Measurements from ENCODE around the gene USP4. TPM values are rescaled to one million over a fixed set of nuclear protein-coding genes. Genes with fewer than 3 reads are reported as not detected.

USP4 gene
- total and polyA plus RNA-seq, 8 donors: 57.7 to 77.1 (median 73.0) TPM

GRCh38 chr3:49327485-49327884 is 12.4 kb downstream of the USP4 start:
- intact Hi-C loops (cut with DNase I): no loop called here
- ATAC-seq (no peak), DNase-seq (no peak)
- Histone ChIP-seq H3K4me1 (peaks cover 0 to 6% of the 10 kb centered on the region in 2 donors), H3K27ac (no peak overlapping the region), H3K4me3 (no peak overlapping the region), H3K27me3 (no peaks in the 10 kb centered on the region), H3K36me3 (peaks cover 0 to 100% of the 10 kb centered on the region in 2 donors), H3K9me3 (no peaks in the 10 kb centered on the region)
- TF ChIP-seq, protein P1, sequence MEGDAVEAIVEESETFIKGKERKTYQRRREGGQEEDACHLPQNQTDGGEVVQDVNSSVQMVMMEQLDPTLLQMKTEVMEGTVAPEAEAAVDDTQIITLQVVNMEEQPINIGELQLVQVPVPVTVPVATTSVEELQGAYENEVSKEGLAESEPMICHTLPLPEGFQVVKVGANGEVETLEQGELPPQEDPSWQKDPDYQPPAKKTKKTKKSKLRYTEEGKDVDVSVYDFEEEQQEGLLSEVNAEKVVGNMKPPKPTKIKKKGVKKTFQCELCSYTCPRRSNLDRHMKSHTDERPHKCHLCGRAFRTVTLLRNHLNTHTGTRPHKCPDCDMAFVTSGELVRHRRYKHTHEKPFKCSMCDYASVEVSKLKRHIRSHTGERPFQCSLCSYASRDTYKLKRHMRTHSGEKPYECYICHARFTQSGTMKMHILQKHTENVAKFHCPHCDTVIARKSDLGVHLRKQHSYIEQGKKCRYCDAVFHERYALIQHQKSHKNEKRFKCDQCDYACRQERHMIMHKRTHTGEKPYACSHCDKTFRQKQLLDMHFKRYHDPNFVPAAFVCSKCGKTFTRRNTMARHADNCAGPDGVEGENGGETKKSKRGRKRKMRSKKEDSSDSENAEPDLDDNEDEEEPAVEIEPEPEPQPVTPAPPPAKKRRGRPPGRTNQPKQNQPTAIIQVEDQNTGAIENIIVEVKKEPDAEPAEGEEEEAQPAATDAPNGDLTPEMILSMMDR (IDR thresholded peaks at IDR 0.05): peak in 1 of 2 donors; percentile 15

GRCh38 chr3:49324768-49325167 is 15.1 kb downstream of the USP4 start:
- H3K4me1 ChIP-seq: no peaks in the 10 kb centered on the region
- no peaks in the 10 kb centered on the region for H3K27me3 ChIP-seq
- no peak overlapping the region for H3K4me3 ChIP-seq
- intact Hi-C loops (cut with DNase I): no loop called here
- DNase-seq (no peak), ATAC-seq (no peak)
- no peaks in the 10 kb centered on the region for H3K9me3 ChIP-seq
- H3K27ac ChIP-seq: no peak overlapping the region
- H3K36me3 ChIP-seq: peaks cover 0 to 100% of the 10 kb centered on the region in 2 donors
- TF ChIP-seq, protein P1 (IDR thresholded peaks at IDR 0.05): no peak

- peaks cover 0 to 100% of the 10 kb centered on the region in 2 donors for H3K36me3 ChIP-seq
- H3K27me3 ChIP-seq: no peaks in the 10 kb centered on the region
- ATAC-seq: peak; percentile 12
- intact Hi-C loops (cut with DNase I): no loop called here
- no peak for DNase-seq
- no peaks in the 10 kb centered on the region for H3K4me1 ChIP-seq
- no peak overlapping the region for H3K27ac ChIP-seq
- TF ChIP-seq, protein P1 (IDR thresholded peaks at IDR 0.05): no peak
- no peak overlapping the region for H3K4me3 ChIP-seq
- H3K9me3 ChIP-seq: no peaks in the 10 kb centered on the region
Observed at GRCh38 chr3:49316696-49317457, 23.0 kb downstream of the USP4 start.

DNA sequence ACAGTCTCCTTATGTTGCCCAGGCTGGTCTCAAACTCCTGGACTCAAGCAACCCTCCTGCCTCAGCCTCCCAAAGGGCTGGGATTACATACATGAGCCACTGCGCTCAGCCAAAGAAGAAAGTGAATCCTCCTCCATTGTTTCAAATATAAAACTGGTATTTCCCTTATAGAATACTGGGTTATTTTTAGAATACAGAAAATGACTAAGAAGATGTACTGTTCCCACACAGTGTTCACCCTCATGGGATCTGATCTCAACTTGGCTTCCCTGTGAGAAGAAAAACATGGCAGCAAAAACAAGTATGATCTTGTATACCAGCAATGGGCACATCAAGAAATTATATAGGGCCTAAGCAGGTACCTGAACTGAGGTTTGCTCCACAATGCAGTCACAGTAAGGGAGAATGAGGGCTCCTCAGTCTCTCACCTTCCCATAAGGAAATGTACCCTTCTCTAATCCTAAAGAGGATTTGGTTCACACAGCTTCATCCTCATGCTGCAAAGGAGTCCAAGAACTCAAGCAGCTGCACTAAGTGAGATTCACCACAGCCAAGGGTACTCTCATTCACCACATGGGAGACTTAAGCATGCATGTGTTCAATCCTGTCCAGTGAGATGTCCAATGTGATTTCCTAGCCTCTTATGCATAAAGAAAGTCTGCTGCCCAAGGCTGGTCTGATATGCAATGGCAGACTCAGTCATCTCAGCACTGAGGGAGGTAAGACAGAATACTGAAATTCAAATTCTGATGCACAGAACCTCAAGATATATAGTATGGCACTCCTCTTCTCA is 25.8 kb downstream of the USP4 start:
- no peak for ATAC-seq
- peak overlapping the region in 1 of 2 donors; percentile 11 for H3K27ac ChIP-seq
- no peak for DNase-seq
- TF ChIP-seq, protein P1 (IDR thresholded peaks at IDR 0.05): no peak
- no peak overlapping the region for H3K4me3 ChIP-seq
- peaks cover 0 to 100% of the 10 kb centered on the region in 2 donors for H3K36me3 ChIP-seq
- intact Hi-C loops (cut with DNase I): no loop called here
- H3K4me1 ChIP-seq: no peaks in the 10 kb centered on the region
- no peaks in the 10 kb centered on the region for H3K27me3 ChIP-seq
- no peaks in the 10 kb centered on the region for H3K9me3 ChIP-seq

DNA sequence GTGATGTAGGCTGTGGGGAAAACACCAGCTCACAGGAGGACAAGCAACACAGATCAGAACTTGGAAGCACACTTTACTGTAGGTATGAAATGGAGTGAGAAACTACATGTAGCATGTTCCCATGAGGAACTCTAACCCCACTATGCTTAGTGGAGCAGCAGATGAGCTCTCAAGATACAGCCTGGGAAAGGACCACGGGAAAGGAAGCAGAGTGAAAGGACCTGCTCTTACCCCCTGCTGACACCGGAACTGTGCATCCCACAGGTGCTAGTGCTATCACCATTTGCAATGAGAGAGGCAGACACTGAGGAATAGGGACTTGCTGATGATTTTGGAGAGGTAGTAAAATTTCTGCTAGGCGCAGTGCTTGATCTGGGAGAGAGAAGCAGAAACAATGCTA is 28.6 kb downstream of the USP4 start:
- Histone ChIP-seq H3K4me3 (no peak overlapping the region), H3K27me3 (no peaks in the 10 kb centered on the region), H3K9me3 (no peaks in the 10 kb centered on the region), H3K36me3 (peaks cover 0 to 100% of the 10 kb centered on the region in 2 donors), H3K27ac (no peak overlapping the region), H3K4me1 (no peaks in the 10 kb centered on the region)
- TF ChIP-seq, protein P1 (IDR thresholded peaks at IDR 0.05): no peak
- intact Hi-C loops (cut with DNase I): no loop called here
- DNase-seq (no peak), ATAC-seq (no peak)
